Chondrocyte (in vitro differentiated cells): ENCODE results near the gene PLD4. TPM values are rescaled to one million over a fixed set of nuclear protein-coding genes. Genes with fewer than 3 reads are reported as not detected.

ENCODE experiments used
- DNase-seq: peaks from one replicate; pipeline ENCODE4 v3.0.0; 2021; ENCODE audit warnings: mixed read lengths, low spot score
- H3K27ac Mint-ChIP-seq: one replicate; pipeline ENCODE4 v1.8.0; 2021; ENCODE audit warnings: mild to moderate bottlenecking, moderate library complexity, mixed read lengths; ENCODE audit not compliant: unreplicated experiment
- H3K27me3 Mint-ChIP-seq: 2 replicates; pipeline ENCODE4 v1.8.0; 2021; ENCODE audit warnings: low read depth, mixed read lengths
- H3K36me3 Mint-ChIP-seq: 2 replicates; pipeline ENCODE4 v1.8.0; 2021; ENCODE audit warnings: low read depth, mixed read lengths
- H3K4me1 Mint-ChIP-seq: 2 replicates; pipeline ENCODE4 v1.8.0; 2021; ENCODE audit warnings: low read depth, mild to moderate bottlenecking, mixed read lengths
- H3K4me3 Mint-ChIP-seq: one replicate; pipeline ENCODE4 v1.8.0; 2021; ENCODE audit warnings: mild to moderate bottlenecking, moderate library complexity, mixed read lengths; ENCODE audit not compliant: unreplicated experiment
- H3K9me3 Mint-ChIP-seq: 2 replicates; pipeline ENCODE4 v1.8.0; 2021; ENCODE audit warnings: low read depth, mixed read lengths
- CTCF ChIP-seq: fragments of 200-600 bp; sonication (generic); IDR thresholded peaks from 2 replicates; pipeline ENCODE4 v1.5.0; 2021; ENCODE audit warnings: antibody characterized with exemption, mild to moderate bottlenecking, moderate library complexity
- total RNA-seq: library from RNA; stranded (reverse); gene quantifications from 3 replicates; pipeline ENCODE4 v1.2.1, GENCODE V29; 2021

Gene PLD4
- total RNA-seq, 1 donor from 2014 or later = 0.10 TPM

DNA sequence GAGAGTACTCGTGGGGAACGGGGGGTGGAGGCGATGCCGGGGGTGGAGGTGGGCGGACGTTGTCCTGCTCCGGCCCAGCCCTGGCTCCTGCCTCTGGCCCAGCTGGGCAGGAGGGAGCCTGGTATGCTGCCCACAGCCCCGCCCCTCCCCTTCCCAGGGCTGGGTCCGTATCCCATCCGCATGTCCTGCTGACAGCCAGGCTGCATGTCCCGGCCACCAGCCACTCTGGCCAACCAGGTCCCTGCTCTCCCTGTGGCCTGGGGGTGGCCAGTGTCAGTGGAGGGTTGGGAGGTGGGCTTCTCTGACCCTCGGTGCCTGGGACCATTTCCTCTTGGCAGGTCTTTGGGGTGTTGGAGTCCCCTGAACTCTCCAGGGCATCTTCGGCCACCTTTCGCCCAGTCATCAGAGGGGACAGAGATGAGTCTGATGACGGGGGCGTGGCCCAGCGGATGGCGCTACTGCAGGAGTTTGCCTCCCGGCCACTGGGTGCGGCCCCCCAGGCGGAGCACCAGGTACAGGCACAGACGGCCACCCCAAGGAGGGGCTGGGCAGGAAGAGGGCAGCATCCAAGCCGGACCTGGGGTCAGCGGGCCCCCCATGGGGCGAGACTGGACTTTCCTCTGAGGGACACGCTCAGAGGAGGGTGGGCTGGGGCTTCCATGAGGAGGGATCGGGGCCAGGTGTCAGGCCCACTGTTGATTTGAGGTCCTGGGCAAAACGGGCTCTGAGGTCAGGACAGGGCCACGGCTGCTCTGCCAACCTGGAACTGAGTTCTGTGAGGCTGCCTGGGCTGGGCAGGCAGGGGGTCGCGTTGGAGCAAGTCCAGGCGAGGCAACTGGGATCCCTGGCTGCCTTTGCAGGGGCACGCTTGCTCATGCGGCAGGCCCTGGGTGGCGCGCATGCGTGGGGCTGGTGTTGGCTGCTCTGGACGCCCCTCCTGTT lies 39.4 kb upstream of the PLD4 start:
- no peak overlapping the region for H3K27ac Mint-ChIP-seq
- no peak overlapping the region for H3K4me3 Mint-ChIP-seq
- H3K27me3 Mint-ChIP-seq = no peaks in the 10 kb centered on the region
- H3K4me1 Mint-ChIP-seq = no peaks in the 10 kb centered on the region
- TF ChIP-seq CTCF = no peak
- peak; percentile 92 for DNase-seq
- H3K9me3 Mint-ChIP-seq = no peaks in the 10 kb centered on the region
- peaks cover 7% of the 10 kb centered on the region for H3K36me3 Mint-ChIP-seq

GRCh38 chr14:104885973-104886689 lies 38.5 kb upstream of the PLD4 start:
- H3K4me1 Mint-ChIP-seq = no peaks in the 10 kb centered on the region

DNA sequence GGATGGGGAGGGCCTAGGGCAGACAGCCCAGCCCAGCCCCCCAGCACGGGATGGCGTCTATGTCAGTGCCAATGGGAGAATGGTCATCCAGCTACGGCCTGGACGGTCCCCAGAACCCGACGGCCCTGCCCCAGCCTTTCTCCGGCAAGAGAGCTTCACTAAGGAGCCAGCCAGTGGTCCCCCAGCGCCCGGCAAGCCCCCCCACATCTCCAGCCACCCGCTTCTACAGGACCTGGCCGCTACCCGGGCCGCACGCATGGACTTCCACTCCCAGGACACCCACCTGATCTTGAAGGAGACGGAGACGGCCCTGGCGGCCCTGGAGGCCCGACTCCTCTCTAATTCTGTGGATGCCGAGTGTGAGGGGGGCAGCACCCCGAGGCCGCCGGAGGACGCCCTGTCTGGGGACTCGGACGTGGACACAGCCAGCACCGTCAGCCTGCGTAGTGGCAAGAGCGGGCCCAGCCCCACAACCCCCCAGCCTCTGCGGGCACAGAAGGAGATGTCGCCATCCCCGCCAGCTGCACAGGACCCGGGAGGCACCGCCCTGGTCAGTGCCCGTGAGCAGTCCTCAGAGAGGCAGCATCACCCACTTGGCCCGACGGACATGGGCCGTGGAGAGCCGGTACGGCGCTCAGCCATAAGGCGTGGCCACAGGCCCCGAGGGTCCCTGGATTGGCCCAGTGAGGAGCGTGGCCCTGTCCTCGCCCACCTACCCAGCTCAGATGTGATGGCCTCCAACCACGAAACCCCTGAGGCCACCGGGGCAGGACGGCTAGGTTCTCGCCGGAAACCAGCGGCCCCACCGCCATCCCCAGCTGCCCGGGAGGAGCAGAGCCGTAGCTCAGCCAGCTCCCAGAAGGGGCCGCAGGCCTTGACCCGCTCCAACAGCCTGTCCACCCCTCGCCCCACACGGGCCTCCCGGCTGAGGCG lies 37.7 kb upstream of the PLD4 start:
- DNase-seq = peak; percentile 93
- H3K27ac Mint-ChIP-seq = no peak overlapping the region
- no peaks in the 10 kb centered on the region for H3K27me3 Mint-ChIP-seq
- no peak for TF ChIP-seq CTCF
- H3K4me3 Mint-ChIP-seq = no peak overlapping the region
- H3K4me1 Mint-ChIP-seq = no peaks in the 10 kb centered on the region
- no peaks in the 10 kb centered on the region for H3K9me3 Mint-ChIP-seq
- H3K36me3 Mint-ChIP-seq = peaks cover 2% of the 10 kb centered on the region

More at GRCh38 chr14:104885973-104886689, 38.5 kb upstream of the PLD4 start:
- Mint-ChIP-seq H3K27me3 (no peaks in the 10 kb centered on the region), H3K27ac (no peak overlapping the region), H3K4me3 (no peak overlapping the region), H3K9me3 (no peaks in the 10 kb centered on the region), H3K36me3 (peaks cover 2% of the 10 kb centered on the region)
- DNase-seq = no peak
- no peak for TF ChIP-seq CTCF

GRCh38 chr14:104887623-104888488 lies 36.8 kb upstream of the PLD4 start:
- peak; percentile 95 for DNase-seq

More at GRCh38 chr14:104887623-104888488, 36.8 kb upstream of the PLD4 start:
- TF ChIP-seq CTCF = no peak
- H3K9me3 Mint-ChIP-seq = no peaks in the 10 kb centered on the region
- peaks cover 2% of the 10 kb centered on the region for H3K36me3 Mint-ChIP-seq
- H3K4me3 Mint-ChIP-seq = no peak overlapping the region
- no peak overlapping the region for H3K27ac Mint-ChIP-seq
- H3K27me3 Mint-ChIP-seq = no peaks in the 10 kb centered on the region
- no peaks in the 10 kb centered on the region for H3K4me1 Mint-ChIP-seq
